Measurements from ENCODE around the gene GADL1.

The GADL1 gene

DNA sequence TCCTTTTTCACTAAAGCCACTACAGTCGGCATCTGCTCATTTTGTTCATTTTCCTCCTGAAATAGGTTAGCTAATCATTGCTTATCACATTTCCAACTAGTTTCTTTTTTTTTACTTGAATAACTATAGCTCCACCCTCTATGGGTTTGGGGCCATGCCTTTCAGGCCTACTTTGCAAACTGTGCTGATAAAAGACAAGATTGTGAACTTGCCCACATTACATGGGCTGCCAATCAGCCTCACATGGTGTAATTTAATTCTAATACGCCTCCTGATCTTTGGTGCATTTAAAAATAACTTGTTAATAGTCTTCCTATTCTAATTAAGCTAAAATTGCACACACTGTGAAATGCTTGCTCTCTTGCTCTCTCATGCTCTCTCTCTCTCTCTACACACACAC lies 197.6 kb downstream of the GADL1 start:
- H3K9me3 ChIP-seq (ENCODE audit: control insufficient read depth, insufficient read depth, low read length): no peaks in the 10 kb centered on the region
- H3K27ac ChIP-seq (ENCODE audit: low read length): no peak overlapping the region
- no peaks in the 10 kb centered on the region for H3K27me3 ChIP-seq (ENCODE audit: control insufficient read depth, insufficient read depth, low read length)
- H3K36me3 ChIP-seq (ENCODE audit: control insufficient read depth, insufficient read depth, low read length): no peaks in the 10 kb centered on the region
- no peaks in the 10 kb centered on the region for H3K4me1 ChIP-seq (ENCODE audit: control insufficient read depth, insufficient read depth, low read length)
- H3K4me3 ChIP-seq (ENCODE audit: low read length): no peak overlapping the region
- WGBS (ENCODE audit: insufficient coverage, insufficient read length): no CpG with 5 or more reads among the region's 2 CpGs
- no peak for DNase-seq (ENCODE audit: low read depth, low spot score)

DNA sequence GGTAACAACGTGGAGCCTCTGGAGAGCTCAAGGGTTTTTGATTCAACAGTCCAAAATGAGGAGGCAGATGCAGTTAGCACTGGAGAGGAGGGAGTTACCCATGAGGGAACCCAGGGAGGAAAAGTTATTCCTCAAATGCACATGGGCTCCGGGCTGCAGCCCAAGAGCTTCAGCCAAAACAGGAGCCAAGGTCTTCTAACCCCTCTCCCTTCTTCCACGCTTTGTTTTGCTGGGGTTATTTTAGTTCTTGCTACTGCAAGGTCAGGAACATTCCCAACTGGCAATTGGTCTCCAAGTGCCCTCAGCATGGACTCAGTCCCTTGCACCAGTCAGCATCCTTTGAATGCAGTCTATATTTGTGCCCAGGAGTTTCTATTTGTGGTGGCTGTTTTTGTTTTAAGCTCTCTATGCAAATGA lies 198.1 kb downstream of the GADL1 start:
- DNase-seq (ENCODE audit: low read depth, low spot score): no peak
- no peak overlapping the region for H3K4me3 ChIP-seq (ENCODE audit: low read length)
- H3K9me3 ChIP-seq (ENCODE audit: control insufficient read depth, insufficient read depth, low read length): no peaks in the 10 kb centered on the region
- no peaks in the 10 kb centered on the region for H3K4me1 ChIP-seq (ENCODE audit: control insufficient read depth, insufficient read depth, low read length)
- no peak overlapping the region for H3K27ac ChIP-seq (ENCODE audit: low read length)
- no CpG with 5 or more reads among the region's 3 CpGs for WGBS (ENCODE audit: insufficient coverage, insufficient read length)
- H3K36me3 ChIP-seq (ENCODE audit: control insufficient read depth, insufficient read depth, low read length): no peaks in the 10 kb centered on the region
- H3K27me3 ChIP-seq (ENCODE audit: control insufficient read depth, insufficient read depth, low read length): no peaks in the 10 kb centered on the region

DNA sequence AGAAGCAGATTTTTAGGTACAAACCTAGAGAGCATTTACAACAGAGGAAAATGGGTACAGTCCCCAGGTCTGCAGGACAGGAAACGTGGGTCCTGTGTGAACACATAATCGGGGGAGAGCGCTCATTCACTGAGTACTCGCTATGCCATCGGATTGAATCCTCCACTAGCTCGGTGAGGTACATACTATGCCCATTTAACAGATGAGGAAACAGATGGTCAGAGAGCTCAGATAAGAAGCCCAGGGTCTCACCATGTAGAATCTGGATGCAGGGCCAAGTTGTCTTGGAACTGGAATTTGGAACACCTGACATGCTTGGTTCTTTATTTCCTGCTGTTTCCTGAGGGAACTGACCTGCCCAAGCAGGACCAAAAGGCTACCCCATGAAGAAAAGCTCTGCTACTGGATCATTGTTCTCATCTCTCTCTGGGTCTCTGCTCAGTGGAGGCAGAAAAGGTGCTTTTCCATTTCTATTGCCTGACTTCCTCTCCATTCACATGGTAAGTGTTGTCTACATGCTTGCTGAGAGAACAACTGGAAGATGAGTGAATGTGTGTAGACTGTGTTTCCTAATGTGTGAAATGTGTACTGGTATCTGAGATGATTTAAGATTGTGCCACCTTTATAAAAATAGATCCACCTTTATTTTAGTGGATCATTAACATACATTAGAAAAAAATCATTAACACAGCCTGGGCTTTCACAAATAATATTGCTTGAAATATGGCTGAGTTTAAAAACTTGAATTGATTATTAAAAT lies 199.0 kb downstream of the GADL1 start:
- H3K27ac ChIP-seq (ENCODE audit: low read length): no peak overlapping the region
- peak; percentile 20 for DNase-seq (ENCODE audit: low read depth, low spot score)
- H3K27me3 ChIP-seq (ENCODE audit: control insufficient read depth, insufficient read depth, low read length): no peaks in the 10 kb centered on the region
- no peak overlapping the region for H3K4me3 ChIP-seq (ENCODE audit: low read length)
- no peaks in the 10 kb centered on the region for H3K4me1 ChIP-seq (ENCODE audit: control insufficient read depth, insufficient read depth, low read length)
- peaks cover 4% of the 10 kb centered on the region; the same call in 1 of the 2 replicates for H3K36me3 ChIP-seq (ENCODE audit: control insufficient read depth, insufficient read depth, low read length)
- no CpG with 5 or more reads among the region's 6 CpGs for WGBS (ENCODE audit: insufficient coverage, insufficient read length)
- no peaks in the 10 kb centered on the region for H3K9me3 ChIP-seq (ENCODE audit: control insufficient read depth, insufficient read depth, low read length)

DNA sequence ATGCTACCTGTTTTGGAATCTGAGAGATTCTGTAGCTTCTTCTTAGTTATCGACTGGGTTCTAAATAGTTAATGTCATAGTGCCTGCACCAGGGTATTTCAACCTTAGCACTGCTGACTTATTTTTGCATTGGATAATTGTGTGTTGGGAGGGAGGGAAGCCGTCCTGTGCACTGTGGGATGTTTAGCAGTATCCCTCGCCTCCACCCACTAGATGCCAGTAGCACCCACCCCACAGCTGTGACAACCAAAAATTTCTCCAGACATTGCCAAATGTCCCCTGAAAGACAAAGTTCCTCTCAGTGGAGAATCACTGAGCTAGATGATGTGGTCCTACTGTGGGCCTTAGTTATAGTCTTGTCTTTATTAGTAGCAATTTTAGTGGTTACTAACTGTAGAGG lies 199.8 kb downstream of the GADL1 start:
- no peaks in the 10 kb centered on the region for H3K4me1 ChIP-seq (ENCODE audit: control insufficient read depth, insufficient read depth, low read length)
- no peak for DNase-seq (ENCODE audit: low read depth, low spot score)
- WGBS (ENCODE audit: insufficient coverage, insufficient read length): no CpG with 5 or more reads among the region's 3 CpGs
- peaks cover 4% of the 10 kb centered on the region; the same call in 1 of the 2 replicates for H3K36me3 ChIP-seq (ENCODE audit: control insufficient read depth, insufficient read depth, low read length)
- no peaks in the 10 kb centered on the region for H3K9me3 ChIP-seq (ENCODE audit: control insufficient read depth, insufficient read depth, low read length)
- no peak overlapping the region for H3K27ac ChIP-seq (ENCODE audit: low read length)
- no peaks in the 10 kb centered on the region for H3K27me3 ChIP-seq (ENCODE audit: control insufficient read depth, insufficient read depth, low read length)
- H3K4me3 ChIP-seq (ENCODE audit: low read length): no peak overlapping the region

DNA sequence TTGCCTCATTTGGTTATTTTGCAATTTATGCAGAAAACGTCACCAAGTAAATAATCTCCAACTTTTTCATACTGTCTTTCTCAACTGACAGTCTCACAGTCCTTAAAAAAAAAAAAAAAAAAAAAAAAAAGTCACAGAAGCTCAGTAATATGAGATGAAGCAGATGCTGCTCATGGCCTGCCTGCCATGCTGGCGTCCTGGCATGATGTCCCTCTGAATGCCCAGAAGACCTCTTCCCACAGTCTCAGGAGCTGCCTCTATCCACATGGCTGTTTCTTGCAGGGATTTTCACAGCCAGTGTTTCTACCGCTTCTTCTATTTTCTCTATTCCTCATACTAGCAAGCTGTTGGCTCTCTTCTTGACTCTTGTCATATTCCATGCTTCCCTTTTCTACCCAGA lies 200.3 kb downstream of the GADL1 start:
- Histone ChIP-seq H3K27me3 (ENCODE audit: control insufficient read depth, insufficient read depth, low read length) (no peaks in the 10 kb centered on the region), H3K9me3 (ENCODE audit: control insufficient read depth, insufficient read depth, low read length) (no peaks in the 10 kb centered on the region), H3K36me3 (ENCODE audit: control insufficient read depth, insufficient read depth, low read length) (peaks cover 4% of the 10 kb centered on the region; the same call in 1 of the 2 replicates), H3K4me1 (ENCODE audit: control insufficient read depth, insufficient read depth, low read length) (no peaks in the 10 kb centered on the region), H3K27ac (ENCODE audit: low read length) (no peak overlapping the region), H3K4me3 (ENCODE audit: low read length) (no peak overlapping the region)
- DNase-seq (ENCODE audit: low read depth, low spot score): no peak
- WGBS (ENCODE audit: insufficient coverage, insufficient read length): no CpG with 5 or more reads among the region's 3 CpGs

DNA sequence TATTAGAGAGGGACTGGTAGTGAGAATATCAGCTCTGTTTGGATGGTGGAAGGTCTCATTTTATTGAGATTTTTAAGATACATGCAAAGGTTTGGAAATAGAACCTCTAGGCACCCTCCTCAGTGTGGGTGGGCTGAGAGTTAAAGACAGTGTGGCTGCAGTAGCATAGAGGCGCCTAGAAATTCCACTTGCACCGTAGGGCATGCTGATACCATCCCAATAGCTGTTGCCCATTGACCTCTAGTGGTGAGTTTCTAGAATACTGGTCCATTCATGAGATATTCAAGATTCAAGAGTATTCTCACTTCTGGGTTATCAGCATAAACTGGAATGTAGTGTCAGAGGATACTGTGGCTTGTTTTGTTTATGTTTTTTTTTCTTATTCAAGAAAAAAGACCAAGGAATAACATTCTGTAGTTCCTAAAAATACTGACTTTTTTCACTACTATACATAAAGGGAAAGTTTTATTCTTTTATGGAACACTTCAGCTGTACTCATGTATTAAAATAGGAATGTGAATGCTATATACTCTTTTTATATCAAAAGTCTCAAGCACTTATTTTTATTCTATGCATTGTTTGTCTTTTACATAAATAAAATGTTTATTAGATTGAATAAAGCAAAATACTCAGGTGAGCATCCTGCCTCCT lies 200.9 kb downstream of the GADL1 start:
- peaks cover 4% of the 10 kb centered on the region; the same call in 1 of the 2 replicates for H3K36me3 ChIP-seq (ENCODE audit: control insufficient read depth, insufficient read depth, low read length)
- H3K9me3 ChIP-seq (ENCODE audit: control insufficient read depth, insufficient read depth, low read length): no peaks in the 10 kb centered on the region
- H3K4me3 ChIP-seq (ENCODE audit: low read length): no peak overlapping the region
- no peaks in the 10 kb centered on the region for H3K27me3 ChIP-seq (ENCODE audit: control insufficient read depth, insufficient read depth, low read length)
- DNase-seq (ENCODE audit: low read depth, low spot score): peak; percentile 54
- H3K27ac ChIP-seq (ENCODE audit: low read length): no peak overlapping the region
- no CpG with 5 or more reads among the region's 2 CpGs for WGBS (ENCODE audit: insufficient coverage, insufficient read length)
- no peaks in the 10 kb centered on the region for H3K4me1 ChIP-seq (ENCODE audit: control insufficient read depth, insufficient read depth, low read length)

DNA sequence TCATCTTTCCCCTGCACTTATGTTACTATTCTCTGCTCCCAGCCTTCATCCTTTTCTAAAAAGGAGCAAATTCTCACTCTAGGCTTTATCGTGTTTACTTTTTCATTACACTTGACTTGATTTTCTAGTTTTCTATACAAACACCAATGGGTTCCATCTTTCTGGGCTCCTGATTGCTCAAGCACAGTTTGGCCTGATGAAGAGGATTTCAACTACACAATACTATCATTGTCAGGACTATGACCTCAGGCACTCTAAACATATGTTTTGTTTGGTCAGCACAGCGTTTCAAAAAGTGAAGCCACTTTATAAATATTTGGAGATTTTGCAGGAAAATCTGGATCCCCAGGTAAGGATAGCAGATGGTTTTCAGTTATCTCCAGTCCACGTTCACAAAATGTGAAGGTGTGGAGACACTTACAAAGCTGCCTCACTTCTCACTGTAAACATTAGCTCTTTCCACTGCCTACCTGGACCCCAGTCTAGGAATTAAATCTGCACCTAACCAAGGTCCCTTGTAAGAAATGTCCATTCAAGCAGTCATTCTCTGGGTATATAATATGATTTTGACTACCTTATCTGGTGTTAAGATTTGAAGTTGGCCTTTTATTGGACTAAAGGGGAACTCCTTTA lies 201.8 kb downstream of the GADL1 start:
- no peak overlapping the region for H3K27ac ChIP-seq (ENCODE audit: low read length)
- no CpG with 5 or more reads among the region's 3 CpGs for WGBS (ENCODE audit: insufficient coverage, insufficient read length)

DNA sequence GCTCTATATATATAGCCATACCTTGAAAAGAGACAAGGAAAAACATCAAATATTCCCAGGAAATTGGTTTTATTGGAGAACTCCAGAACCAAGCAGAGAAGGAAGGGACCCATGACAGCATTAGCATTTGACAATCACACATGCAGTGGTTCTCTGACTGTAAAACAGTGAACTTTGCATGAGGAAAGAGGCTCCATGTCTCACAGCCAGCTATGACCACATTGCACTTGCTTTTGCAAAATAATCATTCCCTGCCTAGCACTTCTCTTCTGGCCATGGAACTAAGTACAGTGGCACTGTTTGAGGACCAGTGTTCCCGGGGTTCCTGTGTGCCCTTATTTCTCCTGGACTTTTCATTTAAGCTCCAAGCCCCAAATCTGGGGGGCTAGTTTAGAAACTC lies 202.5 kb downstream of the GADL1 start:
- WGBS (ENCODE audit: insufficient coverage, insufficient read length): no CpG with 5 or more reads among the region's 1 CpG
- no peak for DNase-seq (ENCODE audit: low read depth, low spot score)
- Histone ChIP-seq H3K27me3 (ENCODE audit: control insufficient read depth, insufficient read depth, low read length) (no peaks in the 10 kb centered on the region), H3K9me3 (ENCODE audit: control insufficient read depth, insufficient read depth, low read length) (no peaks in the 10 kb centered on the region), H3K4me1 (ENCODE audit: control insufficient read depth, insufficient read depth, low read length) (no peaks in the 10 kb centered on the region), H3K27ac (ENCODE audit: low read length) (no peak overlapping the region), H3K36me3 (ENCODE audit: control insufficient read depth, insufficient read depth, low read length) (peaks cover 4% of the 10 kb centered on the region; the same call in 1 of the 2 replicates), H3K4me3 (ENCODE audit: low read length) (no peak overlapping the region)

More for the DNA sequence above, 201.8 kb downstream of the GADL1 start:
- H3K36me3 ChIP-seq (ENCODE audit: control insufficient read depth, insufficient read depth, low read length): peaks cover 4% of the 10 kb centered on the region; the same call in 1 of the 2 replicates
- no peak overlapping the region for H3K4me3 ChIP-seq (ENCODE audit: low read length)
- H3K9me3 ChIP-seq (ENCODE audit: control insufficient read depth, insufficient read depth, low read length): no peaks in the 10 kb centered on the region
- no peaks in the 10 kb centered on the region for H3K4me1 ChIP-seq (ENCODE audit: control insufficient read depth, insufficient read depth, low read length)
- no peaks in the 10 kb centered on the region for H3K27me3 ChIP-seq (ENCODE audit: control insufficient read depth, insufficient read depth, low read length)
- no peak for DNase-seq (ENCODE audit: low read depth, low spot score)

DNA sequence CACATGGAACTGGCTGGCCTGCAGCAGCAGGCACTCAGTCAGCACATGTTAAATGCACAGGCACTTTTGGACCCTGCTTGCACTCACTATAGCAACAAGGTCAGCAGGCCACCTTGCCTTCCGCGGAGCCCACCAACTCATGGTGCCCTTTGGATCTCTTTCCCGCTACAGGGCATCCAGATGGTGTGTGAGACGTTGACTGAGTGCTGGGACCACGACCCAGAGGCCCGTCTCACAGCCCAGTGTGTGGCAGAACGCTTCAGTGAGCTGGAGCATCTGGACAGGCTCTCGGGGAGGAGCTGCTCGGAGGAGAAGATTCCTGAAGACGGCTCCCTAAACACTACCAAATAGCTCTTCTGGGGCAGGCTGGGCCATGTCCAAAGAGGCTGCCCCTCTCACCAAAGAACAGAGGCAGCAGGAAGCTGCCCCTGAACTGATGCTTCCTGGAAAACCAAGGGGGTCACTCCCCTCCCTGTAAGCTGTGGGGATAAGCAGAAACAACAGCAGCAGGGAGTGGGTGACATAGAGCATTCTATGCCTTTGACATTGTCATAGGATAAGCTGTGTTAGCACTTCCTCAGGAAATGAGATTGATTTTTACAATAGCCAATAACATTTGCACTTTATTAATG lies 203.1 kb downstream of the GADL1 start:
- Histone ChIP-seq H3K4me3 (ENCODE audit: low read length) (no peak overlapping the region), H3K27ac (ENCODE audit: low read length) (no peak overlapping the region), H3K36me3 (ENCODE audit: control insufficient read depth, insufficient read depth, low read length) (peaks cover 4% of the 10 kb centered on the region; the same call in 1 of the 2 replicates), H3K27me3 (ENCODE audit: control insufficient read depth, insufficient read depth, low read length) (no peaks in the 10 kb centered on the region), H3K9me3 (ENCODE audit: control insufficient read depth, insufficient read depth, low read length) (no peaks in the 10 kb centered on the region), H3K4me1 (ENCODE audit: control insufficient read depth, insufficient read depth, low read length) (no peaks in the 10 kb centered on the region)
- no peak for DNase-seq (ENCODE audit: low read depth, low spot score)
- no CpG with 5 or more reads among the region's 10 CpGs for WGBS (ENCODE audit: insufficient coverage, insufficient read length)

DNA sequence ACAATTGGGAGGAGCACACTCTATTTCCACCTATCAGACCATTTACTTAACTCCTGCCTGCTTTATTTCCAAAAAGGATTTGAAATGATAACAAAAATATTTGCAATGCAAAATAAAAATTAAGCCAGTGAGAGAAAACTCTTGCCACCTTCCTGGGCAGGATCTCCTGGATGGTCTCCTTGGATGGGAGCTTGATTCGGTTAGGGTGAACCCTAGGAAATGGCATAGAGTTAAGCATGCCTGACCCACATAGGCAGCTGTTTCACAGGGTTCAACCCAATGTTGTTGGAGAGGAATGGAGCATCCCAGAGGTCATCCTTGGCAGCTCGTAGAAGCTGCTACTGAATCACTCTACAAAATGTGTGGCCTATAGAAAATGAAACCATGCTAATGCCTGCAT lies 204.3 kb downstream of the GADL1 start:
- WGBS (ENCODE audit: insufficient coverage, insufficient read length): no CpG with 5 or more reads among the region's 2 CpGs
- DNase-seq (ENCODE audit: low read depth, low spot score): no peak
- peaks cover 4% of the 10 kb centered on the region; the same call in 1 of the 2 replicates for H3K36me3 ChIP-seq (ENCODE audit: control insufficient read depth, insufficient read depth, low read length)
- no peak overlapping the region for H3K4me3 ChIP-seq (ENCODE audit: low read length)
- no peaks in the 10 kb centered on the region for H3K4me1 ChIP-seq (ENCODE audit: control insufficient read depth, insufficient read depth, low read length)
- no peak overlapping the region for H3K27ac ChIP-seq (ENCODE audit: low read length)
- no peaks in the 10 kb centered on the region for H3K27me3 ChIP-seq (ENCODE audit: control insufficient read depth, insufficient read depth, low read length)
- H3K9me3 ChIP-seq (ENCODE audit: control insufficient read depth, insufficient read depth, low read length): no peaks in the 10 kb centered on the region
